NOMO-1 treated with DMSO at 0.1 percent for 48 hours (cell line): ENCODE results near the gene SNX12.
A peak's percentile ranks its signal among the peaks of the same experiment; 100 is the strongest.

ENCODE experiments used
- DNase-seq: peaks from one replicate; lab custom pipeline; 2025; ENCODE audit not compliant: unreplicated experiment; lab: John Stamatoyannopoulos, UW

SNX12 gene

DNA sequence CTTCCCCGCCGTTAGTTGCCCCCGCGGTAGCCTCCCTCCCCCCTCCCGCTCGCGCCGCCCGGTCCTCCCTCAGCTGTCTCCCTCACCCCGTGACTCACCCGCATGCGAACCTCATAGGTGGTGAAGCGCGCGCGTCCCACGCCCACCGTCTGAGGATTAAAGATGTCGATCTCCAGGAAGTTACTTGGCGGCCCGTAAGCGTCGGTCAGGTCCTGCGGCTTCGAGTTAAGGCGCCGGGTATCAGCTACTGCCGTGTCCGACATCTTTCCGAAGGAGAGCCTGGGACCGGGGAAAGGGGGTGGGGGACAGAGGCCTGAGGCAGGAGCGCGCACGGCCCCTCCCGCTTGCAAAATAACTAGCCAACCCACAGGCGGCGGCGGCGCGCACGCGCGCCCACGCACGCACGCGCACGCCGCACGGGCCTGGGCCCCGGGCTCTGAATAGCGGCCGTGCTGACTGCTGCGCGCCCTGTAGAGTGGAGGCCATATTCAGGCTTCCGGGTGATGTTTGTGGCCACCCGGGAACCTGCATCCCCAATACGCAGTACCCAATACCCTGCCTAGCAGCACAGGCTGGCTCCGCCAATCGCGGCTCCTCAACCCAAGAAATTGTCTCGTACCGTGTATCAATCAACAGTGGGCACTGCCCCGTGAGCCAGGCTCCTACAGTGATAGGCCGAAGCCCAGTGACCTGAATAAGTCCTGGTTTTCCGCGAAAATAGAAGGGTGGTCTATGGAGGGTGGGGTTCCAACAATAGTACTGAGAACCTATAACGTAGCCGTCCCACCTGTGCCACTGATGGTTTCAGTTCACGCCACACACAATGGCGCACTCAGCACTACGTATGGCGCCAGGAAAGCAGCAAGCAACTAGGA, at the start of gene SNX12:
SNX12 (minus strand) TSS at position 291 of the 875 bp plus-strand sequence; CDS start at position 263, 28 bp downstream.
- peak; percentile 82 for DNase-seq

DNA sequence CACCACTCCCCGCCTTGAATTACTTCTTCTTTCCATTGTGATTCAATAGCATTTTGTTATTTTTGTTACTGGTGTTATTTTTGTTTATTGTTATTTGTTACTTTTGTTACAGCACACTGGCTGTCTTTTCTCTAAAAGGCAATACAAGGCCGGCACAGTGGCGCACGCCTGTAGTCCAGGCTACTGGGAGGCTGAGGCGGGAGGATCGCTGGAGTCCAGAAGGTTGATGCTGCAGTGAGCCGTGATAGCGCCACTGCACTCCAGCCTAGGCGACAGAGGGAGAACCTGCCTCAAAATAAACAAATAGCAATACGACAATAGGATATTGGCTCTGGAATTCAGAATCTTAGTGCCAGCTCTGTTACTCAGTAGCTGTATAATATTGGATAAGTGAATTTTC, 49.2 kb upstream of the SNX12 start:
- no peak for DNase-seq

DNA sequence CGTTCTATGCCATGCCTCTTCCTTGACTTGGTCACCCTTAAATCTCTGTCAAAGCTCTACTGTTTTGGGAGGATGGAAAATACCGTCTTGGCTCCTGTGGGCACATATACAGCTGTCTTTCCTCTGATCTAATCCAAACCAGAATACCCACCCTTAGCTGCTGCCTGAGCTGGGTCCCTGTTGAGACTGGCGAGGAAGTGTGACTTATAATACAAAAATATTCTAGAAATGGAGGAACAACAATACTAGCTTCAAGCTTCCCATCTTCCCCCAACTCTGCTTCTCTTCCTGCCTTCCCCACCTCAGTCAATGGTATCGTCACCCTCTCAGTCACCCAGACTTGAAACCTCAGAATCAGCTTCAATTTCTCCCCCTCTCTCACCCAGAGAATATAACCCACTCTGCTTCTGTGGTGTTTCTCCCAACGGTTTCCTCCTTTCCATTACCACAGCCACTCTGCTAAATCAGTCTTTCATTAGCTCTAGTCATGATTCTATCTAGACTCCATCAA, 43.8 kb upstream of the SNX12 start:
- no peak for DNase-seq

- peak; percentile 13 for DNase-seq
Observed at GRCh38 chrX:71111141-71111843, 43.2 kb upstream of the SNX12 start, which contains the start of gene IL2RG. Gene IL2RG, minus strand, starts transcription at chrX:71111577. Its CDS starts 38 bp downstream, at chrX:71111539.

DNA sequence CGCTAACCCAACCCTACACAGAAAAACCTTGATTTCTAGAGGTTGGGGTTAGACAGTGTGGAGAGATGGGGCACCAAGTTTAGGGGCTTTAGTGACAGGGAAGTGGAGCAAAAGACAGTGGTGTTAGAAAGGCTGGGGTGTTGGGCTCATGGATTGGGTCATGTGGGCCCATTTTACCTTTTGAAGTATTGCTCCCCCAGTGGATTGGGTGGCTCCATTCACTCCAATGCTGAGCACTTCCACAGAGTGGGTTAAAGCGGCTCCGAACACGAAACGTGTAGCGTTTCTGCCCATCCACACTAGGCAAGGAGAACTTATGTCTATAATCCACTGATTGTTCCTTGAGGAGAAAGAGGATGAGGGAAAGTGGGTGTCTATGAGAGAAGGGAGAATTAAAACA, 40.9 kb upstream of the SNX12 start:
- DNase-seq = no peak

GRCh38 chrX:71107762-71108360, 39.7 kb upstream of the SNX12 start:
- DNase-seq = peak; percentile 53

GRCh38 chrX:71107245-71107644, 39.1 kb upstream of the SNX12 start:
- DNase-seq = no peak

GRCh38 chrX:71106427-71106826, 38.3 kb upstream of the SNX12 start, which contains the start of gene CXorf65:
Gene CXorf65, minus strand, starts transcription at chrX:71106740. Its CDS starts 184 bp downstream, at chrX:71106556.
- DNase-seq = peak; percentile 13

DNA sequence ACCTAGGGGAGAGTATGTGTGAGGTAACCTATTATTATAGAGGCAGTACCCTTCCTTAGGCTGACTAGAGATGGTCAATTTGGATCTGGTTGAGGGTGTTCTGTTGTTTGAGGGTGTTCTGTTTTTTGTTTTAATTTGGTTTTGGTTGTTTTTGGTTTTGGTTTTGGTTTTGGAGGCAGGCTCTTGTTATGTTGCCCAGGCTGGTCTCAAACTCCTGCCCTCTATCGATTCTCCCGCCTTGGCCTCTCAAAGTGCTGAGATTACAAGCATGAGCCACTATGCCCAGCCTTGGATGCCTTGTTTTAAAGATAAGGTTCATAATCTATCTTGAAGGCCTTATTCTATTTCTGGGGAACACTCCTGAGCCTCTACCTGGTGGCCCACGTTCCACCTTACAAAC, 37.5 kb upstream of the SNX12 start:
- no peak for DNase-seq

- peak; percentile 24 for DNase-seq
Observed at GRCh38 chrX:71103110-71103983, 35.2 kb upstream of the SNX12 start.

DNA sequence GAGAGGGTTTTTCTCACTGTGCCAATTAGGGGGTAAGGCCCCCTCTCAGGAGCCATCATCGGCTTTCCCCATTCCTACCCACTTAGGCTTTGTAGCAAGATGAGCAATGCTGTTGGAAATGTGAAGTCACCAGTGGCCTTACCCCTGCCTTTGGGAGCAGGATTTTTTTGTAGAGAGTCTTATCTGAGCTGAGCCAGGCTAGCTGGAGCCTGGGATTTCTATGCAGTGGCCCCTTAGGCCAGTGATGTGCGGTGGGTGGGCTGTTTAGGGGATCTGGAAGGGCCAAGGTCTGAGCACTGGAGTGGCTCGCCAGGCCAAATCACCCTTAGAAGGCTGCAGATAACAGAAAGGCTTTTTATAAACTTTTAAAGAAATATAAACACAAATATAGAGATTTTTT, 34.2 kb upstream of the SNX12 start:
- DNase-seq = no peak

GRCh38 chrX:71100581-71101505, 32.7 kb upstream of the SNX12 start:
- no peak for DNase-seq

- DNase-seq = no peak
Observed at GRCh38 chrX:71099736-71100135, 31.6 kb upstream of the SNX12 start.

- DNase-seq = no peak
Observed at GRCh38 chrX:71098951-71099506, 30.9 kb upstream of the SNX12 start.

DNA sequence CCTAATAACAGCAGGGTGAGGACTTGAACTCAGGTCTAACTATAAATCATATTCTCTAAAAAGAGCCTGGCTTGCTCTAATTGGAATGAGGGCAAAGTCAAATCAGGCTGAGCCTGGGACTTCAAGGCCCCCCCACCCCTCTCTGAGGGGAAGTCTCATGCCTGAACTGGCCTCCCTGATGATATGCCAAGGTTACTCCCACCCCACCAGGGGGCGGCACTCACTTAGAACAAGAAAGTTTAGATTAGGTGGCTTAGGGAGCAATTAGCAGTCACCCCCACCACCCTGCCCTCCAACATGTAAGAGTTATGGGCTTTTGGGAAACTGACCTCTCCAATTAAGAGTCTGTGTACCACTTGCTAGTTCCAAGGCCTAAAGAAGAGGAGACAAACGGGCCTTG, 30.2 kb upstream of the SNX12 start:
- DNase-seq = peak; percentile 50

DNA sequence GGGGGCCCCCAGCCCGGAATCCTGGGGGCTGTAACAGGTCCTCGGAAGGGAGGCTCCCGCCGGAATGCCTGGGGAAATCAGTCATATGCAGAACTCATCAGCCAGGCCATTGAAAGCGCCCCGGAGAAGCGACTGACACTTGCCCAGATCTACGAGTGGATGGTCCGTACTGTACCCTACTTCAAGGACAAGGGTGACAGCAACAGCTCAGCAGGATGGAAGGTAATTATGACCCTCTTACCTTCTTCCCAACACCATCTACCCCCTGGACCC, 28.6 kb upstream of the SNX12 start:
- DNase-seq = no peak

GRCh38 chrX:71095981-71096759, 28.0 kb upstream of the SNX12 start:
- DNase-seq = peak; percentile 38

- peak; percentile 78 for DNase-seq
Observed at GRCh38 chrX:71095555-71095980, 27.4 kb upstream of the SNX12 start, which contains the start of gene FOXO4. Gene FOXO4, plus strand, starts transcription at chrX:71095851. Its CDS starts 678 bp downstream, at chrX:71096529.
